Spleen (tissue), 11 donors: ENCODE measurements around the gene ABHD2. TPM values are rescaled to one million over a fixed set of nuclear protein-coding genes. Genes with fewer than 3 reads are reported as not detected.
A peak's percentile ranks its signal among the peaks of the same experiment; 100 is the strongest.

Experiments used
- DNase-seq: peaks from one replicate; pipeline ENCODE4 v3.0.0-alpha.2; 2020
- H3K27ac ChIP-seq, 8 donors: fragments of 200-600 bp; sonication (generic) in 7 of 8; 1 replicate in 4 of 8; 2 replicates in 4 of 8; pipeline versions ENCODE4 v1.5.0 to v1.8.0; 2016 to 2021; ENCODE audit warnings: inconsistent platforms in 4 of 8, mild to moderate bottlenecking in 4 of 8, moderate library complexity in 1 of 8
- H3K27me3 ChIP-seq, 7 donors: fragments of 200-600 bp; sonication (generic) in 6 of 7; replicated peaks in 1 of 7; 1 replicate in 4 of 7; 2 replicates in 3 of 7; pipeline versions ENCODE4 v1.5.0 to v1.8.0; 2016 to 2021; ENCODE audit warnings: inconsistent platforms in 3 of 7, mild to moderate bottlenecking in 1 of 7
- H3K36me3 ChIP-seq, 6 donors: fragments of 200-600 bp; sonication (generic) in 5 of 6; 1 replicate in 4 of 6; 2 replicates in 2 of 6; pipeline versions ENCODE4 v1.5.0 to v1.8.0; 2016 to 2021; ENCODE audit warnings: inconsistent platforms in 2 of 6
- H3K4me1 ChIP-seq, 6 donors: fragments of 200-600 bp; sonication (generic) in 5 of 6; 1 replicate in 3 of 6; 2 replicates in 3 of 6; pipeline versions ENCODE4 v1.5.0 to v1.8.0; 2016 to 2021; ENCODE audit warnings: inconsistent platforms in 3 of 6
- H3K4me3 ChIP-seq, 8 donors: fragments of 200-600 bp; sonication (generic) in 7 of 8; 1 replicate in 4 of 8; 2 replicates in 4 of 8; pipeline versions ENCODE4 v1.5.0 to v1.8.0; 2016 to 2021; ENCODE audit warnings: inconsistent platforms in 4 of 8, mild to moderate bottlenecking in 4 of 8, moderate library complexity in 2 of 8
- H3K9me3 ChIP-seq, 8 donors: fragments of 200-600 bp; sonication (generic) in 7 of 8; 1 replicate in 4 of 8; 2 replicates in 4 of 8; pipeline versions ENCODE4 v1.5.0 to v1.8.0; 2016 to 2021; ENCODE audit warnings: inconsistent platforms in 4 of 8
- POLR2A ChIP-seq, 3 donors: fragments of 450-650 bp; IDR thresholded peaks; one replicate each; pipeline ENCODE4 v1.5.1; 2017; ENCODE audit warnings: antibody characterized with exemption in 3 of 3, mild to moderate bottlenecking in 1 of 3
- POLR2AphosphoS5 ChIP-seq, 3 donors: sonication (generic); formaldehyde crosslinking; IDR thresholded peaks; one replicate each; pipeline ENCODE4 v1.5.1; 2017; ENCODE audit warnings: antibody characterized with exemption in 3 of 3
- WGBS, 5 donors: extraction: QIAGEN DNeasy Blood & Tissue Kit in 3 of 5; methylation state at CpG; one replicate each; pipeline versions ENCODE4 v1.1.5 to v1.1.7; 2013 to 2018; 5-methylcytosine and 5-hydroxymethylcytosine counted together
- intact Hi-C: fragments of 100-400 bp; cut with DNase I; formaldehyde crosslinking; loops from one replicate; pipeline ENCODE4 v1.15.0; 2023; ENCODE audit warnings: low total_unique reads
- polyA plus RNA-seq, 3 donors: library from polyadenylated mRNA; stranded (reverse); fragments of 200-250 nt; gene quantifications; one replicate each; pipeline ENCODE4 v1.2.1, GENCODE V29; 2013
- total RNA-seq, 7 donors: library from RNA; depleted of rRNA in 3 of 7; stranded (reverse); fragments of >200 nt in 3 of 7; fragmentation: NEBNext Ultra II Directional in 4 of 7; extraction: Animal tissue kit (Norgen Biotek cat#: 25700) in 4 of 7; gene quantifications; one replicate each; pipeline versions ENCODE4 v1.1.0 to v1.2.1, GENCODE V29; 2016 to 2021
- TF ChIP-seq, protein P1 (sequence below), 11 experiments: fragments of 200-600 bp in 7 of 11; fragments of 450-650 bp in 4 of 11; sonication (generic) in 4 of 11; IDR thresholded peaks in 8 of 11; conservative IDR thresholded peaks in 3 of 11; 1 replicate in 7 of 11; 2 replicates in 4 of 11; pipeline versions ENCODE4 v1.4.0 to v1.8.0; 2016 to 2021; ENCODE audit warnings: antibody characterized with exemption in 11 of 11, inconsistent platforms in 4 of 11, mild to moderate bottlenecking in 1 of 11
- donor health status: healthy with polysubstance abuse.
- donor health status: DM: no; HTN: no; CAD: no; lungs with moderate emphysema.
- donor health status: DM: no; HTN: no; CAD: no.
- donor health status: Bipolar disorder and iron deficiency.
- donor health status: healthy.
- donor health status: DM: no; HTN: no; CAD: no.
- donor health status: DM: yes; HTN: yes; CAD: no.

ABHD2 gene
- total and polyA plus RNA-seq, 10 donors: 2.1 to 158 (median 106) TPM

GRCh38 chr15:89179966-89180875 is 92.0 kb downstream of the ABHD2 start:
- 69 to 77% (median 75%) methylated on average over 5 of the region's 5 CpGs for WGBS, 5 donors
- Histone ChIP-seq H3K27me3 (no peaks in the 10 kb centered on the region), H3K27ac (peak overlapping the region in 2 of 8 donors; percentile 2 to 25), H3K36me3 (peaks cover 0 to 98% (median 39%) of the 10 kb centered on the region in 6 donors), H3K4me3 (no peak overlapping the region), H3K9me3 (no peaks in the 10 kb centered on the region), H3K4me1 (peaks cover 0 to 13% (median 6%) of the 10 kb centered on the region in 6 donors)
- intact Hi-C loops: loop anchor here (5.0 to 10.0 kb wide), 2 partner anchors 123 to 275 kb away; no protein-coding TSS in a partner anchor
- TF ChIP-seq POLR2AphosphoS5 (IDR thresholded peaks at IDR 0.05) (no peak), POLR2A (IDR thresholded peaks at IDR 0.05) (no peak)
- no peak for DNase-seq

DNA sequence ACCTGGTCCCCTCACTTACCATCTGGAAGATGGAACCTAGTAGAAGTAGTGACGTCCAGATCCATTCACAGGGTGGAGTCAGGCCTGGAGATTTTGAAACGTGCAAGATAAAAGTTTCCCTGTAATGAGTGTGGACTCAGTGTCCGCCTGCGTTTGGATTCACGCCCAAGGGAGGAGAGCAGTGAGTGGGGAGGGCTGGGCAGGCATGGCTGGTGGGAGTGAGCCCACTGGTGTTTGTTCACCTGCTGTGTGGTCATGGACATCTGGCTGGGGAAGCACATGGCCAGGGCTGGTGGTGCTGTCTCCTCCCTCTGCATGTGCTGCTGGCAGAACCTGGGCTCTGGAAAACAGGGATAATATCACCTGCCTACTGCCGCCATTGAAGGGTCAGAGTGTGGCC is 96.1 kb downstream of the ABHD2 start:
- Histone ChIP-seq H3K4me3 (no peak overlapping the region), H3K36me3 (peaks cover 0 to 98% (median 49%) of the 10 kb centered on the region in 6 donors), H3K27me3 (no peaks in the 10 kb centered on the region), H3K27ac (no peak overlapping the region), H3K9me3 (no peaks in the 10 kb centered on the region), H3K4me1 (peaks cover 0 to 7% (median 0%) of the 10 kb centered on the region in 6 donors)
- DNase-seq: no peak
- WGBS, 5 donors: 81 to 92% (median 85%) methylated on average over 6 of the region's 6 CpGs
- TF ChIP-seq, protein P1, sequence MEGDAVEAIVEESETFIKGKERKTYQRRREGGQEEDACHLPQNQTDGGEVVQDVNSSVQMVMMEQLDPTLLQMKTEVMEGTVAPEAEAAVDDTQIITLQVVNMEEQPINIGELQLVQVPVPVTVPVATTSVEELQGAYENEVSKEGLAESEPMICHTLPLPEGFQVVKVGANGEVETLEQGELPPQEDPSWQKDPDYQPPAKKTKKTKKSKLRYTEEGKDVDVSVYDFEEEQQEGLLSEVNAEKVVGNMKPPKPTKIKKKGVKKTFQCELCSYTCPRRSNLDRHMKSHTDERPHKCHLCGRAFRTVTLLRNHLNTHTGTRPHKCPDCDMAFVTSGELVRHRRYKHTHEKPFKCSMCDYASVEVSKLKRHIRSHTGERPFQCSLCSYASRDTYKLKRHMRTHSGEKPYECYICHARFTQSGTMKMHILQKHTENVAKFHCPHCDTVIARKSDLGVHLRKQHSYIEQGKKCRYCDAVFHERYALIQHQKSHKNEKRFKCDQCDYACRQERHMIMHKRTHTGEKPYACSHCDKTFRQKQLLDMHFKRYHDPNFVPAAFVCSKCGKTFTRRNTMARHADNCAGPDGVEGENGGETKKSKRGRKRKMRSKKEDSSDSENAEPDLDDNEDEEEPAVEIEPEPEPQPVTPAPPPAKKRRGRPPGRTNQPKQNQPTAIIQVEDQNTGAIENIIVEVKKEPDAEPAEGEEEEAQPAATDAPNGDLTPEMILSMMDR (IDR thresholded peaks at IDR 0.05 in 8 of 11, conservative IDR thresholded peaks at IDR 0.05 in 3 of 11): no peak
- TF ChIP-seq POLR2A (IDR thresholded peaks at IDR 0.05) (no peak), POLR2AphosphoS5 (IDR thresholded peaks at IDR 0.05) (no peak)
- intact Hi-C loops: no loop called here

- H3K4me3 ChIP-seq: no peak overlapping the region
- no peak for DNase-seq
- peaks cover 0 to 2% (median 0%) of the 10 kb centered on the region in 6 donors for H3K4me1 ChIP-seq
- H3K9me3 ChIP-seq: no peaks in the 10 kb centered on the region
- no peaks in the 10 kb centered on the region for H3K27me3 ChIP-seq
- no peak overlapping the region for H3K27ac ChIP-seq
- TF ChIP-seq, protein P1 (IDR thresholded peaks at IDR 0.05 in 8 of 11, conservative IDR thresholded peaks at IDR 0.05 in 3 of 11): no peak
- TF ChIP-seq POLR2AphosphoS5 (IDR thresholded peaks at IDR 0.05): no peak
- no peak for TF ChIP-seq POLR2A (IDR thresholded peaks at IDR 0.05)
- 93 to 97% (median 96%) methylated on average over 12 of the region's 12 CpGs for whole genome bisulfite sequencing, 5 donors
- intact Hi-C loops: no loop called here
- H3K36me3 ChIP-seq: peaks cover 0 to 98% (median 56%) of the 10 kb centered on the region in 6 donors
Observed at GRCh38 chr15:89184886-89185526, 96.8 kb downstream of the ABHD2 start.

DNA sequence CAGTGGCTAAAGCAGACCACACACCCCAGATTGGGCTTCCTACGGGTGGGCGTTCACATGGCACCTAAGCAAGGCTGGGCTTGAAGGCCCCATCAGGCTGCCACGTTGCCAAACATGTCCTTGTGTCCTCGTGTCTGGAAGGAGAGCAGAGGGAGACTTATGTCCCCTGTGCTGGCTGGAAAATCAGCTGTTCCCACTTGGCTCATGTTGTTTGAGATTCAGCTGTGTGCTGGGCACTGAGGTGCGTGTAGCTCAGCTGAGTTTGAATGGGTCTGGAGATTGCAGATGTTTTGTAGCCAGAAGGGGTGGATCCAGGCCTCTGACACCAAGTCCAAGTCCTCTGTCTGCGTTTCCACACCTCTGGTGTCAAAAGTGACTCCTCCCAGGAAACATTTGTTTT is 98.5 kb downstream of the ABHD2 start:
- 73 to 95% (median 84%) methylated on average over 4 to 6 of the region's 6 CpGs for WGBS, 5 donors
- DNase-seq: no peak
- H3K36me3 ChIP-seq: peaks cover 0 to 98% (median 68%) of the 10 kb centered on the region in 6 donors
- no peaks in the 10 kb centered on the region for H3K4me1 ChIP-seq
- intact Hi-C loops: no loop called here
- no peaks in the 10 kb centered on the region for H3K9me3 ChIP-seq
- no peaks in the 10 kb centered on the region for H3K27me3 ChIP-seq
- no peak overlapping the region for H3K4me3 ChIP-seq
- no peak for TF ChIP-seq POLR2AphosphoS5 (IDR thresholded peaks at IDR 0.05)
- TF ChIP-seq, protein P1 (IDR thresholded peaks at IDR 0.05 in 8 of 11, conservative IDR thresholded peaks at IDR 0.05 in 3 of 11): no peak
- H3K27ac ChIP-seq: no peak overlapping the region
